Common myeloid progenitor, CD34-positive (primary cell): ENCODE measurements around the gene CACNA1E. TPM values are rescaled to one million over a fixed set of nuclear protein-coding genes. Genes with fewer than 3 reads are reported as not detected.

Experiments used
- CTCF ChIA-PET: fragments of 350-600 bp; sonication (Branson Sonifier 250); formaldehyde crosslinking; loops from one replicate; lab custom pipeline; 2021; ENCODE audit warnings: antibody characterized with exemption; lab: Charles Lee
- POLR2A ChIA-PET: fragments of 350-600 bp; sonication (Branson Sonifier 250); formaldehyde crosslinking; loops from one replicate; lab custom pipeline; 2021; ENCODE audit warnings: antibody characterized with exemption; lab: Charles Lee
- DNase-seq, 3 donors: peaks; one replicate each; pipeline versions ENCODE4 v3.0.0 to v3.0.0-alpha.2; 2013
- H3K27ac ChIP-seq, 2 experiments: 1 replicate in 1 of 2; 2 replicates in 1 of 2; pipeline ENCODE4 v1.7.0; 2013; ENCODE audit warnings: inconsistent platforms in 2 of 2, low read length in 2 of 2, mild to moderate bottlenecking in 2 of 2, low read depth in 1 of 2, moderate library complexity in 1 of 2; ENCODE audit not compliant: severe bottlenecking in 2 of 2, insufficient read depth in 1 of 2, poor library complexity in 1 of 2
- H3K27me3 ChIP-seq, 5 experiments: replicated peaks in 2 of 5; 1 replicate in 3 of 5; 2 replicates in 2 of 5; pipeline versions ENCODE4 v1.6.1 to v1.7.0; 2013; ENCODE audit warnings: low read length in 4 of 5, mild to moderate bottlenecking in 2 of 5, moderate library complexity in 2 of 5, inconsistent platforms in 1 of 5; ENCODE audit not compliant: insufficient read depth in 5 of 5, control insufficient read depth in 4 of 5
- H3K36me3 ChIP-seq, 4 experiments: 1 replicate in 2 of 4; 2 replicates in 2 of 4; pipeline versions ENCODE4 v1.6.1 to v1.7.0; 2013; ENCODE audit warnings: low read length in 3 of 4, control low read depth in 1 of 4, mild to moderate bottlenecking in 1 of 4; ENCODE audit not compliant: control insufficient read depth in 4 of 4, insufficient read depth in 4 of 4
- H3K4me1 ChIP-seq, 4 experiments: 1 replicate in 3 of 4; 2 replicates in 1 of 4; pipeline versions ENCODE4 v1.6.1 to v1.7.1; 2013; ENCODE audit warnings: low read length in 3 of 4, mild to moderate bottlenecking in 3 of 4, control low read depth in 1 of 4, inconsistent platforms in 1 of 4, moderate library complexity in 1 of 4; ENCODE audit not compliant: control insufficient read depth in 4 of 4, insufficient read depth in 4 of 4; ENCODE audit errors: control extremely low read depth in 1 of 4
- H3K4me3 ChIP-seq, 7 experiments: 1 replicate in 4 of 7; 2 replicates in 3 of 7; pipeline versions ENCODE4 v1.5.1 to v1.7.0; 2013; ENCODE audit warnings: mild to moderate bottlenecking in 7 of 7, low read length in 6 of 7, moderate library complexity in 6 of 7, inconsistent platforms in 2 of 7, low read depth in 2 of 7, control low read depth in 1 of 7; ENCODE audit not compliant: insufficient read depth in 4 of 7, control insufficient read depth in 1 of 7; ENCODE audit errors: extremely low read depth in 1 of 7
- H3K9me3 ChIP-seq, 5 experiments: 1 replicate in 4 of 5; 2 replicates in 1 of 5; pipeline versions ENCODE4 v1.6.1 to v1.7.1; 2013; ENCODE audit warnings: low read length in 4 of 5, mild to moderate bottlenecking in 2 of 5, inconsistent platforms in 1 of 5, low read depth in 1 of 5, moderate library complexity in 1 of 5; ENCODE audit not compliant: control insufficient read depth in 4 of 5, insufficient read depth in 2 of 5; ENCODE audit errors: control extremely low read depth in 1 of 5
- WGBS: methylation state at CpG from one replicate; pipeline ENCODE4 v1.1.5; 2013; ENCODE audit not compliant: insufficient coverage; 5-methylcytosine and 5-hydroxymethylcytosine counted together
- polyA plus RNA-seq: library from polyadenylated mRNA; unstranded; fragments of 120-200 nt; gene quantifications from one replicate; pipeline ENCODE4 v1.2.1, GENCODE V29; 2013

CACNA1E gene
- polyA plus RNA-seq = 0.01 TPM

- ChIA-PET CTCF (interaction anchor here (1.3 to 2.1 kb wide), 2 partner anchors 23 to 597 kb away, joined by 3 to 5 read pairs; no protein-coding TSS in a partner anchor), POLR2A (no interaction called here)
- H3K9me3 ChIP-seq = peaks cover 0 to 2% (median 0%) of the 10 kb centered on the region in 5 experiments
- WGBS = 12% methylated on average over 32 of the region's 43 CpGs
- H3K4me1 ChIP-seq = peaks cover 3 to 17% (median 10%) of the 10 kb centered on the region in 4 experiments
- H3K36me3 ChIP-seq = no peaks in the 10 kb centered on the region
- H3K27ac ChIP-seq = no peak within 1 kb of the TSS
- H3K4me3 ChIP-seq = peak within 1 kb of the TSS in 4 of 7 experiments; percentile 30 to 48 (median 44)
- peaks cover 13 to 98% (median 31%) of the 10 kb centered on the region in 5 experiments for H3K27me3 ChIP-seq
- no peak for DNase-seq
These were observed at the start of gene CACNA1E for GRCh38 chr1:181483285-181484195. CACNA1E (plus strand) TSS chr1:181483517; CDS start chr1:181483745, 228 bp downstream.

GRCh38 chr1:181433931-181434330 is 49.4 kb upstream of the CACNA1E start:
- 97% methylated on average over 3 of the region's 3 CpGs for WGBS
- Histone ChIP-seq H3K4me3 (no peak overlapping the region), H3K27ac (no peak overlapping the region), H3K36me3 (no peaks in the 10 kb centered on the region), H3K9me3 (no peaks in the 10 kb centered on the region), H3K27me3 (peaks cover 2 to 18% (median 7%) of the 10 kb centered on the region in 5 experiments), H3K4me1 (no peaks in the 10 kb centered on the region)
- POLR2A ChIA-PET = no interaction called here
- no peak for DNase-seq
- CTCF ChIA-PET = interaction anchor here (0.9 to 1.7 kb wide), 2 partner anchors 9 to 11 kb away, joined by 6 to 7 read pairs; no protein-coding TSS in a partner anchor

GRCh38 chr1:181438013-181438412 is 45.3 kb upstream of the CACNA1E start:
- H3K4me1 ChIP-seq = no peaks in the 10 kb centered on the region
- no peaks in the 10 kb centered on the region for H3K36me3 ChIP-seq
- ChIA-PET CTCF (no interaction called here), POLR2A (no interaction called here)
- DNase-seq = no peak
- no peak overlapping the region for H3K27ac ChIP-seq
- 100% methylated on average over 2 of the region's 2 CpGs for WGBS
- H3K27me3 ChIP-seq = peaks cover 2 to 17% (median 6%) of the 10 kb centered on the region in 5 experiments
- no peak overlapping the region for H3K4me3 ChIP-seq
- no peaks in the 10 kb centered on the region for H3K9me3 ChIP-seq

GRCh38 chr1:181440510-181440909 is 42.8 kb upstream of the CACNA1E start:
- Histone ChIP-seq H3K4me3 (no peak overlapping the region), H3K27me3 (peaks cover 2 to 11% (median 4%) of the 10 kb centered on the region in 5 experiments), H3K9me3 (no peaks in the 10 kb centered on the region), H3K4me1 (no peaks in the 10 kb centered on the region), H3K36me3 (no peaks in the 10 kb centered on the region), H3K27ac (no peak overlapping the region)
- CTCF ChIA-PET = no interaction called here
- WGBS = 100% methylated on average over 1 of the region's 4 CpGs
- no peak for DNase-seq
- POLR2A ChIA-PET = no interaction called here

GRCh38 chr1:181442181-181442525 is 41.2 kb upstream of the CACNA1E start:
- Histone ChIP-seq H3K4me3 (no peak overlapping the region), H3K9me3 (no peaks in the 10 kb centered on the region), H3K27me3 (peaks cover 2 to 10% (median 4%) of the 10 kb centered on the region in 5 experiments), H3K36me3 (no peaks in the 10 kb centered on the region), H3K4me1 (no peaks in the 10 kb centered on the region), H3K27ac (no peak overlapping the region)
- ChIA-PET CTCF (interaction anchor here (1.0 kb wide), 1 partner anchor 13 kb away, joined by 3 read pairs; no protein-coding TSS in a partner anchor), POLR2A (no interaction called here)
- DNase-seq = no peak

- Histone ChIP-seq H3K27ac (no peak overlapping the region), H3K4me3 (no peak overlapping the region), H3K9me3 (peaks cover 0 to 3% (median 0%) of the 10 kb centered on the region in 5 experiments), H3K27me3 (peaks cover 0 to 9% (median 2%) of the 10 kb centered on the region in 5 experiments), H3K36me3 (no peaks in the 10 kb centered on the region), H3K4me1 (no peaks in the 10 kb centered on the region)
- ChIA-PET CTCF (no interaction called here), POLR2A (no interaction called here)
- no peak for DNase-seq
- WGBS = 100% methylated on average over 1 of the region's 3 CpGs
These were observed 40.0 kb upstream of the CACNA1E start for GRCh38 chr1:181443231-181443853.

- POLR2A ChIA-PET = no interaction called here
- CTCF ChIA-PET = no interaction called here
These were observed 37.9 kb upstream of the CACNA1E start for GRCh38 chr1:181445436-181445835.

More at GRCh38 chr1:181445436-181445835, 37.9 kb upstream of the CACNA1E start:
- H3K36me3 ChIP-seq = no peaks in the 10 kb centered on the region
- H3K4me1 ChIP-seq = no peaks in the 10 kb centered on the region
- H3K27ac ChIP-seq = no peak overlapping the region
- no peak overlapping the region for H3K4me3 ChIP-seq
- H3K27me3 ChIP-seq = peaks cover 0 to 8% (median 0%) of the 10 kb centered on the region in 5 experiments
- peaks cover 0 to 3% (median 0%) of the 10 kb centered on the region in 5 experiments for H3K9me3 ChIP-seq
- DNase-seq = no peak
